NCI-H2029 treated with DMSO at 0.1 percent for 48 hours (cell line): ENCODE data around the gene VEZT.
"Not testable (repeated sequence)": the region's sequence is repeated elsewhere in the genome, so short reads cannot be mapped to it uniquely, and the experiment has no call there.

Experiments used
- DNase-seq: peaks from one replicate; lab custom pipeline; 2025; lab: John Stamatoyannopoulos, UW

The VEZT gene

GRCh38 chr12:95319694-95320331, 102.2 kb downstream of the VEZT start:
- no peak for DNase-seq

- DNase-seq, result no peak
These were observed 104.1 kb downstream of the VEZT start for GRCh38 chr12:95321516-95322246.

- no peak for DNase-seq
These were observed 104.7 kb downstream of the VEZT start for GRCh38 chr12:95322326-95322725.

DNA sequence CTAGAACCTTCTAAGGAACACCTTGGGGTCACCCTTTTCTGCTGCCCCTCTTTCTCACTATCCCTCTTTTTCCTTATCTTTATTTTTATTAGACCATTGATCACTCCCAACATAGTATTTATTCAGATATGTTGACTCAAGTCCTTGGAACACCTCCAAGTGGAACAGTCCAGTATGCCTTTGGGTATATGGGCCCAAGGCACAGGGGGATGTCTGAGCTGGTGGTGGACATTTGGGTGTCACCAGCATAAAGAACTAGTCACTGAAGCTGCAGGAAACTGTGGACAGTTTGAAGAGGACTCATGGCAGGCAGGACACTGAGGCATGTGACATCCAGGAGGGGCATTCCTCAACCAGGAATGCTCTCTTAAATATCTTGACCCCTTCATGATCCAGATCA, 105.6 kb downstream of the VEZT start:
- DNase-seq, result no peak

GRCh38 chr12:95324246-95324645, 106.6 kb downstream of the VEZT start:
- DNase-seq, result not testable (repeated sequence)

DNA sequence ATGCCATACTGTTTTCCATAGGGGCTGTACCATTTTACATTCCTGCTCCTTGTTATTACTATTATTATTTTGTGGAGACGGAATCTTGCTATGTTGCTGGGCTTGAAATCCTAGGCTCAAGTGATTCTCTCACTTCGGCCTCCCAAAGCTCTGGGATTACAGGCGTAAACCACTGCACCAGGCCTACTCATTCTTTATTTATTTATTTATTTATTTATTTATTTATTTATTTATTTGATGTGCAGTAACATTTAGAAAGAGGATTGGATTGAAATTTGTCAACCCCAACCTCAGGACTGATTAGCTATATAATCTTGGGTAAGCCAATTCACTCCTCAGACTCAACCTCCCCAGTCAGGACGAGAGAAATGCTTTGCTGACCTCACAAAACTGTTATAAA, 107.9 kb downstream of the VEZT start:
- DNase-seq, result no peak

GRCh38 chr12:95326445-95326844, 108.8 kb downstream of the VEZT start:
- no peak for DNase-seq

DNA sequence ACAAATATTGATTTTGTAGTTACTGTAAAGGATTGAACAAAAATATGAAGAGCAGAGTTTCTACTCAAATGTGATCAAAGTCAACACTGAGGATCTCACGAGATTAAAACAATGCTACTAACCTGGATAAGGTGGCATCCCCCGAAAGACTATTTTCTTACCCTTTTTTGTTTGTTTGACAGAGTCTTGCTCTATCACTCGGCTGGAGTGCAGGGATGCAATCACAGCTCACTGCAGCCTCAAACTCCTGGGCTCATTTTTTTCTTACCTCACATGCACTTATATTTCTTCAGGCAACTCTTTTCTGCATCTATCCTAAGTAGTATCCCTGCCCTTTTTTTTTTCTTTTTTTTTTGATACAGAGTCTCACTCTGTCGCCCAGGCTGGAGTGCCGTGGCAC, 109.2 kb downstream of the VEZT start:
- DNase-seq, result no peak

DNA sequence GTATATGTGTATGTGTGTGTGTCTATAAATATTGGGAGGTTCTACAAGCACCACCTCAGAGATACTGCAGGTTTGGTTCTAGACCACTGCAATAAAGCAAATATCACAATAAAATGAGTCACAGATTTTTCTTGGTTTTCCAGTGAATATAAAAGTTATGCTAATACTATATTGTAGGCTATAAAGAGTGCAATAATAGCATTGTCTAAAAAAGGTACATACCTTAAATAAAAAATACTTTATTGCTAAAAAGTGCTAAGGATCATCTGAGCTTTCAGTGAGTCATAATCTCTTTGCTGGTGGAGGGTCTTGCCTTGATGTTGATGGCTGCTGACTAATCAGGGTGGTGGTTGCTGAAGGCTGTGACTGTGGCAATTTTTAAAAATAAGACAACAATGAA, 111.1 kb downstream of the VEZT start:
- DNase-seq, result no peak

DNA sequence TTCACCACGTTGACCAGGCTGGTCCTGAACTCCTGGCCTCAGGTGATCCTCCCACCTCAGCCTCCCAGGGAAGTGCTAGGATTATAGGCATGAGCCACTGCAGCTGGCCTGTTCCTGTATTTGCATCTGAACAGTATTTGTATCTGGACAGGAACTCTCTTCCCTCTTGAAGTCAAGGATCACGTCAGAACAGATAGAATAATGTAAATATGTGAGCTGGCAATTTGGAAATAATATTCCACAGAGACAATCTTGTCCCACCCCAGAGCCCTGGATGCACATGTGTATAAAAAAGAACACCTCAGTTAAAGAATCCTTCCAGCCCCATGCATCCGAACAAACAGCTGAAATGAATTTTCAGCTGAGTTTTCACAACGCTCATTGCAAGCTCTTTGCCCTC, 118.3 kb downstream of the VEZT start:
- DNase-seq, result no peak

GRCh38 chr12:95336387-95337067, 118.9 kb downstream of the VEZT start:
- DNase-seq, result peak; percentile 90

DNA sequence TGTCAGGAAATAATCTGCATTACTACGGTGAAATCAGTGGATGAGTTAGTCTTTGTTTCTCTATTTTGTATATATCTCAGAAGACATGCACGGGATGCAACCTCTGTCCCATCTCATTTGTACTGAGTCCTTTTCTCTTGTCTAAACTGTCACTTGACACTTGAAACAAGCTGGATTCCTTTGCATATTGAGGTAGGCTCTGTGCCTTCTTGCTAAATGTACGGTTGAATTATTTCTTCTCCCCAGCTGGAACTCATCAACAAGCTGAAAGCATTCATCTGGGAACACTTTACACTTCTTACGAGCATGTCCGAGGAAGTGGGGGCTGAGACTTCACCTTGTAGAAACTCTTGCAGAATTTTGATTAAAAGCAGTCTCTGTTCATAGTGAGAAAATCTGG, 119.5 kb downstream of the VEZT start:
- no peak for DNase-seq

DNA sequence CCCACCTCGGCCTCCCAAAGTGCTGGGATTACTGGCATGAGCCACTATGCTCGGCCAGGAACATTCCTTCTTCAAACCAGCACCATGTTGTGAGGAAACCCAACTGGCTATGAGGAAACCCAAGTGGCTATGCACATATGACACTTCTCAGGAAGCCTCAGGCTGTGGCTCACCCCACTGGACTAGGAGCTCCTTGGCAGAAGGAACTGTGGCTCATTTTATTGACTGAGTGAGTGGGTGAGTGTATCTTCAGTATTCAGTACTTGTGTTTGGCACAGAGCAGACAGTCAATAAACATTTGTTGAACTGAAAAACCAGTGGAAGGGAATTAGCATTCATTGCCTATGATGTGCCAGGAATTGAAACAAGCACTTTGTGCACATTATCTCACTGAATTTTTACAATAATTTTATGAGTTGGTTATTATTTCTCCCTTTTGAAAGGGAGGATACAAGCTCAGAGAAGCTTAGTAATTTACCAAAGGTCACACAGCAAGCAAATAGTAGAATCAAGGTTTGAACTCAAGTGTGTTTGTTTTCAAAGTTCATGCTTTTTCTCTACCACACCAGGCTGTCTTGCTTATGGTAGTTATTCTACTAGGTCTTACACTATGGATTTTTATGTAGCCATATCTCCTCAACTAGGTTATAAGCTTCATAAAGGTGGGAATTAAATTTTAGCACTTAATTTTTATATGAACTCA, 121.6 kb downstream of the VEZT start:
- no peak for DNase-seq

- no peak for DNase-seq
These were observed 124.4 kb downstream of the VEZT start for GRCh38 chr12:95342008-95342407.

GRCh38 chr12:95343461-95344230, 126.0 kb downstream of the VEZT start:
- DNase-seq, result no peak

GRCh38 chr12:95349291-95349690, 131.7 kb downstream of the VEZT start:
- no peak for DNase-seq

DNA sequence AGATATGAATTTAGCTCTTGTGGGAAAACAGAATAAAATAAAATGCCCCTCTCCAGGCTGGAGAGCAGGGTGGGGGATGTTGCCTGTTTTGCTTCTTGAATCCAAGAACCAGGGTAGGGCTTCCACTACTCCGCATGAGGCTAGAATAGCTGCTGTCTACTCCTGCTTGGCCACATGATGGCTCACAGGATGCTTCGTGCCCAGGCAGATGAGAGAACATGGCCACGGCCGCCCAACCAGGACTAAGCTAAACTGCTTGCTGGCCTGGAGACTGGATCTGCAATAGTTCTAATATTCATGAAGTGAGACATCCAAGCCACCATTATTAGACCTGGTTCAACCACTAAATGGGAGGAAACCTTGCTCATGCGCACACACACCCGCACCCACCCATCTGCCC, 134.1 kb downstream of the VEZT start:
- DNase-seq, result no peak
